A549 (cell line): ENCODE results near the gene AMFR. TPM values are rescaled to one million over a fixed set of nuclear protein-coding genes. Genes with fewer than 3 reads are reported as not detected.
A peak's percentile ranks its signal among the peaks of the same experiment; 100 is the strongest.

Experiments
- ATAC-seq, 2 experiments: fragments of 200-7000 bp in 1 of 2; fragments of >200 bp in 1 of 2; cut with Nextera tagmentation in 1 of 2; cut with Tn5 transposase in 1 of 2; 3 replicates each; pipeline versions ENCODE4 v1.8.0 to v1.9.1; 2018 to 2020; ENCODE audit warnings: mild to moderate bottlenecking in 1 of 2, moderate library complexity in 1 of 2
- CTCF ChIA-PET: fragments of 300-600 bp; sonication (Branson Sonifier 250); formaldehyde crosslinking; extraction: SDS; loops from one replicate; lab custom pipeline; 2021; ENCODE audit warnings: antibody characterized with exemption, inconsistent platforms; lab: Yijun Ruan, JAX
- POLR2A ChIA-PET: fragments of 350-600 bp; formaldehyde crosslinking; extraction: SDS; loops from one replicate; lab custom pipeline; 2021; ENCODE audit warnings: antibody characterized with exemption, inconsistent platforms; lab: Yijun Ruan, JAX
- DNase-seq, 2 experiments: peaks; one replicate each; pipeline versions ENCODE4 v3.0.0 to v3.0.0-alpha.2; 2011 to 2016; ENCODE audit warnings: low read depth in 1 of 2, low spot score in 1 of 2
- FAIRE-seq: peaks from 2 replicates; lab custom pipeline; 2011; peaks lifted over from hg19 to GRCh38; lab: Jason Lieb, UNC
- H3K27ac ChIP-seq, 2 experiments: fragments of >200 bp; sonication (Bioruptor Twin); formaldehyde crosslinking; 3 replicates each; pipeline ENCODE4 v1.5.1; 2016 to 2017
- H3K4me1 ChIP-seq: fragments of >200 bp; sonication (Bioruptor Twin); formaldehyde crosslinking; 3 replicates; pipeline ENCODE4 v1.6.1; 2016
- H3K4me2 ChIP-seq: fragments of >200 bp; sonication (Bioruptor Twin); formaldehyde crosslinking; 3 replicates; pipeline ENCODE4 v1.6.1; 2016
- H3K4me3 ChIP-seq: fragments of >200 bp; sonication (Bioruptor Twin); formaldehyde crosslinking; 3 replicates; pipeline ENCODE4 v1.5.1; 2016
- H3K9me3 ChIP-seq: fragments of >200 bp; sonication (Bioruptor Twin); formaldehyde crosslinking; 3 replicates; pipeline ENCODE4 v1.6.1; 2016
- ATOH8 ChIP-seq: fragments of 250-450 bp; sonication (Bioruptor Pico); IDR thresholded peaks from 2 replicates; pipeline ENCODE4 v1.5.0; 2020; ENCODE audit warnings: low read depth, mild to moderate bottlenecking, moderate library complexity
- BHLHE40 ChIP-seq: IDR thresholded peaks from 2 replicates; pipeline ENCODE4 v1.6.1; 2012; ENCODE audit warnings: low read depth, low read length, inconsistent platforms
- CBX2 ChIP-seq: fragments of 200-600 bp; sonication (generic); IDR thresholded peaks from 2 replicates; pipeline ENCODE4 v1.6.1; 2016; ENCODE audit warnings: low read depth, mild to moderate bottlenecking, borderline replicate concordance
- CBX8 ChIP-seq: fragments of 200-600 bp; sonication (generic); IDR thresholded peaks from 2 replicates; pipeline ENCODE4 v1.6.1; 2016
- CHD2 ChIP-seq: fragments of 150-350 bp; IDR thresholded peaks from 2 replicates; pipeline ENCODE4 v1.6.1; 2014; ENCODE audit warnings: low read length; ENCODE audit not compliant: partially characterized antibody
- E2F6 ChIP-seq: IDR thresholded peaks from 2 replicates; pipeline ENCODE4 v1.6.1; 2012; ENCODE audit warnings: low read depth, borderline replicate concordance
- EHF ChIP-seq: fragments of 250-450 bp; sonication (Bioruptor Pico); IDR thresholded peaks from 2 replicates; pipeline ENCODE4 v1.5.0; 2020; ENCODE audit warnings: mild to moderate bottlenecking
- ESRRA ChIP-seq: fragments of 150-350 bp; IDR thresholded peaks from 2 replicates; pipeline ENCODE4 v1.6.1; 2014; ENCODE audit warnings: mild to moderate bottlenecking, low read length, borderline replicate concordance
- FOSB ChIP-seq: fragments of 250-450 bp; sonication (Bioruptor Pico); IDR thresholded peaks from 2 replicates; pipeline ENCODE4 v1.5.0; 2020; ENCODE audit warnings: mild to moderate bottlenecking, moderate library complexity
- GATA3 ChIP-seq: IDR thresholded peaks from 2 replicates; pipeline ENCODE4 v1.6.1; 2012; ENCODE audit warnings: borderline replicate concordance
- HEYL ChIP-seq: fragments of 250-450 bp; sonication (Bioruptor Pico); IDR thresholded peaks from 2 replicates; pipeline ENCODE4 v1.8.0; 2021; ENCODE audit warnings: mild to moderate bottlenecking, moderate library complexity
- HMGXB4 ChIP-seq: fragments of 250-450 bp; sonication (Bioruptor Pico); IDR thresholded peaks from 2 replicates; pipeline ENCODE4 v1.5.0; 2021; ENCODE audit warnings: mild to moderate bottlenecking, moderate library complexity, borderline replicate concordance
- KDM1A ChIP-seq: fragments of 200-600 bp; sonication (generic); IDR thresholded peaks from 2 replicates; pipeline ENCODE4 v1.6.1; 2016; ENCODE audit warnings: low read depth, mild to moderate bottlenecking
- KDM5A ChIP-seq: fragments of 200-600 bp; sonication (generic); IDR thresholded peaks from 2 replicates; pipeline ENCODE4 v1.6.1; 2016; ENCODE audit warnings: antibody characterized with exemption, mild to moderate bottlenecking
- MAZ ChIP-seq: fragments of 150-350 bp; IDR thresholded peaks from 2 replicates; pipeline ENCODE4 v1.6.1; 2014; ENCODE audit warnings: antibody characterized with exemption, low read depth, low read length, borderline replicate concordance
- MYC ChIP-seq: IDR thresholded peaks from 2 replicates; pipeline ENCODE4 v1.6.1; 2012; ENCODE audit warnings: mild to moderate bottlenecking, inconsistent platforms, low read length, improper control_type of control experiment, borderline replicate concordance
- POLR2A ChIP-seq: IDR thresholded peaks from 2 replicates; pipeline ENCODE4 v1.6.1; 2012; ENCODE audit warnings: mild to moderate bottlenecking, low read length
- RCOR1 ChIP-seq: fragments of 150-350 bp; IDR thresholded peaks from 2 replicates; pipeline ENCODE4 v1.6.1; 2014; ENCODE audit warnings: antibody characterized with exemption, low read length, low read depth
- RFX5 ChIP-seq: fragments of 450-650 bp; IDR thresholded peaks from 2 replicates; pipeline ENCODE4 v1.7.1; 2014; ENCODE audit warnings: antibody characterized with exemption, mild to moderate bottlenecking, moderate library complexity
- SMC3 ChIP-seq: fragments of >200 bp; sonication (Bioruptor Twin); formaldehyde crosslinking; IDR thresholded peaks from 3 replicates; pipeline ENCODE4 v1.6.1; 2018; ENCODE audit warnings: inconsistent platforms
- SREBF2 ChIP-seq: fragments of 450-650 bp; IDR thresholded peaks from 2 replicates; pipeline ENCODE4 v1.6.1; 2014; ENCODE audit warnings: mild to moderate bottlenecking, moderate library complexity
- USF2 ChIP-seq: fragments of 450-650 bp; IDR thresholded peaks from 2 replicates; pipeline ENCODE4 v1.6.1; 2014; ENCODE audit warnings: antibody characterized with exemption
- ZFP36 ChIP-seq: fragments of 450-650 bp; IDR thresholded peaks from 2 replicates; pipeline ENCODE4 v1.6.1; 2014; ENCODE audit warnings: borderline replicate concordance; ENCODE audit not compliant: partially characterized antibody
- WGBS: methylation state at CpG from one replicate; pipeline ENCODE4 v1.1.6; 2017; ENCODE audit errors: missing lambda C conversion rate; 5-methylcytosine and 5-hydroxymethylcytosine counted together
- polyA plus RNA-seq, 4 experiments: library from polyadenylated mRNA; depleted of rRNA in 3 of 4; stranded (reverse); fragments of >200 nt; fragmentation: RNase III in 1 of 4; extraction: RNeasy Plus Mini Kit Qiagen cat#74134 plus additional on column Dnase treatment in 1 of 4; gene quantifications; 2 replicates in 3 of 4; 3 replicates in 1 of 4; pipeline ENCODE4 v1.2.3, GENCODE V29; 2011 to 2017

Gene AMFR
- polyA plus RNA-seq, 2 of the 4 experiments (the other 2 are of a cell fraction): 68.9 to 88.5 TPM

GRCh38 chr16:56450275-56450985 is 25.1 kb upstream of the AMFR start (continued):
- TF ChIP-seq USF2 (no peak), RFX5 (no peak), KDM5A (no peak), HEYL (CRISPR knock-in tag) (no peak)

- ChIA-PET CTCF (interaction anchor here (1.1 kb wide), 1 partner anchor 48 kb away, joined by 3 read pairs; no protein-coding TSS in a partner anchor), POLR2A (no interaction called here)
- no peak for FAIRE-seq
- Histone ChIP-seq H3K4me3 (no peak overlapping the region), H3K9me3 (no peaks in the 10 kb centered on the region)
- TF ChIP-seq KDM5A (no peak), CBX2 (no peak), SREBF2 (no peak), MAZ (no peak)
- TF ChIP-seq, all 56 proteins: peak for 0
- peaks cover 33% of the 10 kb centered on the region for H3K4me1 ChIP-seq
- peak overlapping the region; percentile 96; the same call in 2 of the 3 replicates for H3K4me2 ChIP-seq
- ATAC-seq (no peak), DNase-seq (no peak)
- no peak overlapping the region for H3K27ac ChIP-seq
Measured at GRCh38 chr16:56448005-56448404, 22.7 kb upstream of the AMFR start.

GRCh38 chr16:56447286-56447685 is 21.9 kb upstream of the AMFR start:
- POLR2A ChIA-PET: no interaction called here
- no peaks in the 10 kb centered on the region for H3K9me3 ChIP-seq
- no peak for FAIRE-seq
- CTCF ChIA-PET: interaction anchor here (0.6 to 1.1 kb wide), 3 partner anchors 8 to 47 kb away, joined by 3 read pairs; no protein-coding TSS in a partner anchor
- WGBS: 72% methylated on average over 2 of the region's 2 CpGs
- DNase-seq: no peak
- peaks cover 25% of the 10 kb centered on the region for H3K4me1 ChIP-seq
- no peak for TF ChIP-seq ATOH8 (CRISPR knock-in tag)
- no peak for TF ChIP-seq MYC
- TF ChIP-seq FOSB (CRISPR knock-in tag): no peak
- no peak overlapping the region for H3K4me2 ChIP-seq
- no peak overlapping the region for H3K27ac ChIP-seq
- H3K4me3 ChIP-seq: no peak overlapping the region
- ATAC-seq: no peak

- TF ChIP-seq KDM5A: no peak
- no peak for TF ChIP-seq ESRRA
- TF ChIP-seq SMC3: no peak
- TF ChIP-seq E2F6: no peak
- TF ChIP-seq ZFP36: no peak
- no peak for TF ChIP-seq CBX8
- TF ChIP-seq HMGXB4: no peak
- no peak for TF ChIP-seq CHD2
- no peak for TF ChIP-seq HEYL (CRISPR knock-in tag)
- TF ChIP-seq POLR2A: no peak
- no peak for TF ChIP-seq GATA3
- no peak for TF ChIP-seq FOSB (CRISPR knock-in tag)
- no peak for TF ChIP-seq BHLHE40
- no peak for TF ChIP-seq EHF (CRISPR knock-in tag)
- TF ChIP-seq USF2: no peak
- TF ChIP-seq KDM1A: no peak
- TF ChIP-seq CBX2: no peak
- no peak for TF ChIP-seq RCOR1
- H3K4me1 ChIP-seq: no peaks in the 10 kb centered on the region
- H3K4me2 ChIP-seq: no peak overlapping the region
- no peak overlapping the region for H3K27ac ChIP-seq
- no peak for DNase-seq
- no peak overlapping the region for H3K4me3 ChIP-seq
- ChIA-PET CTCF (interaction anchor here (0.6 to 1.4 kb wide), 4 partner anchors 14 to 163 kb away, joined by 3 to 5 read pairs (median 4); no protein-coding TSS in a partner anchor), POLR2A (no interaction called here)
- WGBS: 93% methylated on average over 1 of the region's 1 CpG
- no peaks in the 10 kb centered on the region for H3K9me3 ChIP-seq
- ATAC-seq: no peak
- no peak for FAIRE-seq
Measured at GRCh38 chr16:56438038-56438437, 12.7 kb upstream of the AMFR start.
